HG03135 (cell line): ENCODE measurements around the gene GDNF.
"Not testable (repeated sequence)": the region's sequence is repeated elsewhere in the genome, so short reads cannot be mapped to it uniquely, and the experiment has no call there.

Experiments
- ATAC-seq: cut with Tn5 transposase; IDR thresholded peaks from one replicate; pipeline ENCODE4 v1.9.1; 2021; ENCODE audit warnings: mild to moderate bottlenecking, moderate library complexity; ENCODE audit not compliant: unreplicated experiment

Gene GDNF

DNA sequence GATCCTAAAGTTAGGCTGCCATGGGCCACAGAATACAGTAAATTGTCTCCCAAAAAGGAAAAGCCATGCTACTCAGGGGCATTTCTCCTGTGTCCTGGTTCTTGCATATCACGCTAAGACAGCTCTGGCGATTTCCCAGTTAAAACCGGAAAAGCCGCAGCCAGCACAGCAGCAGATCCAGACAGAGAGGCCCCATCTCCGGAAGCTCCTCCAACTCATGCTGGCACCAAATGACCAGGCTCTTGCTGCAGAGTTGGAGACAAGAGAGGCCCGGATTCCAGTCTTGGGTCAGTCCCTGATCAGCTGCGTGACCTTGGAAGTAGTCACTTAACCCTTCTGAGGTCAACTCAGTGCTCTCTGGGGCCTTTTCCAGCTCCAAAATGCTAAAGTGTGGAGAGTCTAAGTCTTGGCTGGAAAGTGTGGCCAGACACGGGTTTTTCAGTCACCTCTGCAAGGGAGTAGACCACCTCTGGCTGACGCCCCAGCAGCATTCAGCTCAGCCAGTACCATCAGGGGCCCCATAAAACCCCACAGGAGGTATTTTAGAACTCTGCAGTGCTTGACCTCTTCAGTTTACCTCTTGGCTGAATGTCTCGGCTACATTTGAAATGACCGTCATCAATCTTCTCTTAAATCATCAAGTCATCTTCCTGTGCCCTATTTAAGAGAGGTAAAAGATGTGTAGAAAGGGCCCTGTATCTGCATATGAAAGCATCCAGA lies 16.2 kb downstream of the GDNF start:
- ATAC-seq: no peak

DNA sequence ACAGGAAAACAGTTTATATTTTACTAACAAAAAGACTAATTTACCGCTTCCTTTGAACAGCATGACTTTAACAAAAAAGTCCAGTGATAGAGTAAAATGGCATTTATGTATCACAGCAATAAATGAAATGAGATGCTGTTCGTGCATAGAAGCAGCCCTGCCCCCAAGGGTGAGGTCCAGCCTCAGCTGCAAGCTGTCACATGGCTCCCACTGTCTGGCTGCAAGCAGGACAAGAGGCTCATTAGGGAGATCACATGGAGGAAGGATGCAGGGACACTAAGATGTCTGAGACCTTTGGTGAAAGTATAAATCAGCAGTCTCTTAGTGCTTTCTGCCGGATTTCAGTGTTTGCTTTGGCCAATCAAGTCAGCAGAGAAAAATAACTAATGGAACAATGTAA lies 23.0 kb downstream of the GDNF start:
- ATAC-seq: no peak

DNA sequence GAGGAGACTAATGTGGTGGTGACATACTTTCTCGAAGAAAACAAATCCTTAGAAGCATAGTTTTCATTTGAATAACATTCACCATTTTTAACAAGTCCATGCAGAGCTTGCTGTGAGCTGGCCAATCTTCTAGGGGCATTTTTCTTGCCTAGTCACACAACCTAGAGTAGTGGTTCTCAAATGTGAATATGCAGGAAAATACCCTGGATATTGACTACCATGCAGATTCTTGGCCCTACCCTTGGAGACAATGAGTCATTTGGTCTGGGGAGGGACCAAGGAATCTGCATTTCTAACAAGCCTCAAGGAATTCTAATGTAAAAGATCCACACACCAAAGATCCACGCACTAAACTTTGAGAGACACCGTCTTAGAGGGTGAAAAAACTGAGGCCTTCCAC lies 23.5 kb downstream of the GDNF start:
- ATAC-seq: no peak

DNA sequence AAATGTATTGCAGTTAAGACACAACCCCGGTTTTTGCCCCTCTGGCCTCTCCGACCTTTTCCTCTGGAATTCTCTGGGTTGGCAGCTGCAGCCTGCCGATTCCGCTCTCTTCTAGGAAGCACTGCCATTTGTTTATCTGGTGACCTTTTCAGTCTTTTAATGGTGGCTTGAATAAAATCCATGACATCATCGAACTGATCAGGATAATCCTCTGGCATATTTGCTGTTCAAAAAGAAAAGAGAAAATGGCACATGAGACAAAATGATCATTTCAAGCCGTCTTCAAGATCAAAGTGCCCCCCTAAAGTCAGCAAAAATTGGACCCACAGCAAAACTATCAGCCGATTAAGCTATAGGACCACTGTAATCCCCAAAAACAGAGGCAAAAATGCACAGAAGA lies 23.9 kb downstream of the GDNF start:
- no peak for ATAC-seq

DNA sequence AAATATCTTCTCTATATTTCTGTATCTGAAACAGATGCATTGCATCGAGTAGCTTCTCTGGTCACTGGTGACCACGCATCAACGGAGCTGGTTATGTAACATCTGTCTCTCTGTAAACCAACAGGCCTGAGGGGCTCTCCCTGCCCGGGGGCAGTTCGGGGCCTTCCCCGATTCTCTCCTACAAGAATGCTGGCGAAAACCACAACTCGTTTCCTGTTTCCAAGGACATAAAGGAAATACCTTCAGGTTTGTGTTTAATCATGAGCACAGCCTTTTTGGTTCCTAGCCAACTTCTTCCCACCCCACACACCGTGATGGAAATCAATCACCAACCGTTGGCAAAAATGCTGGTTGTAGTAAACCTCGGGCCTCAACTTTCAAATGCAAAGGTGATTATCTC lies 25.1 kb downstream of the GDNF start:
- ATAC-seq: no peak

DNA sequence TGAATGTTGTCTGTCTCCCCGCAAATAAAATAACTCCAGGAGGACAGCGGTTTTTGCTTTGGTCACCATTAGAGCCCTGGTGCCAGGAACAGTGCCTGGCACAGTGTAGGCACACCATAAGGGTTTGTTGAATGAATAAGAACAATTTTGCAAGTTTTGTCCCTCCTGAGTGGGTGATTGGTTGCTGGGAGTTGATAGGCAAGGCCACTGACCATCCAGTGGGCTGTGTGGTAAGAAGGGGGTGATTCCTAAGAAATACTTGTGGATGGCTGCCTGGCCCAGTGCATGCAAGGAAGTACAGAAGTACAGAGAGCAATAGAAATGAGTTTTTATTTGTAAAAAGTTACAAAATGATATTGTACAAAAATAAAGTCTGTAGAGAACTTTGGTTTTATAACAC lies 27.5 kb downstream of the GDNF start:
- no peak for ATAC-seq

DNA sequence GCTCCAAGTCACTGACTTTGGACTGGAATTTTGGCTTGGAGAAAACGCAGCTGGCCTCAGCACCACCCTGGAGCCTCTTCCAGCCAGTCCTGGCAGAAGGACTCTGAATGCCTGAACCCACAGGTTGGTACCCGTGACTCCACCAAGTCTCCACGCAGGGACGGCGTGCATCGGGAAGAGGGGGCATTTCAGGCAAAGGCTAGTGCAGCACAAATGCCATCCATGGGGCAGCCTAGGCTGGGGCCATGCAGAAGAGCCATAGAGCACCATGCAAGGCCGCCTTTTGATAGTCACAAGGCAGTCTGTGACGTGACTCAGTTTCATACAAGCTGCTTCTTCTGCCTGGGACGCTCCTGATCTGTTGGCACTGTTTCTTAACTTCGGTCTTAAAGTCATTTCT lies 28.0 kb downstream of the GDNF start:
- no peak for ATAC-seq

DNA sequence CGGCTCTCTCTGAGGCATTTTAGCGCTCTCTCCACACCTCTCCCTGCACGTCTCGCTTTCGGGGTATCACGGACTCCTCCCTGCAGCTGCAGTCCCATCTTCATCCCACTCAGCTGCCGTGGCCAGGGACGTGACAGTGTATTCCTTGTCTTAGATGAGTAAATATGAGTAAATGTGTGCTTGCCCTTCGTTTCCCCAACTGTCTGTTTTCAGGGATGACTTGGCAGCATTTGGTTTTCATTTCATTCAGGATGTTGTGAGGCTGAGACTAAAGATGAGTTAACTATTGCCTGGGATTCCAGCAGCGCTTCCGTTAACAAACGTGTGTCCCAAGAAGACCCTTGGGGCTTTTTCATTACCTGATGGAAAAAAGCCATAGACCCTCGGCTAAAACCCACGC lies 29.5 kb downstream of the GDNF start:
- no peak for ATAC-seq

DNA sequence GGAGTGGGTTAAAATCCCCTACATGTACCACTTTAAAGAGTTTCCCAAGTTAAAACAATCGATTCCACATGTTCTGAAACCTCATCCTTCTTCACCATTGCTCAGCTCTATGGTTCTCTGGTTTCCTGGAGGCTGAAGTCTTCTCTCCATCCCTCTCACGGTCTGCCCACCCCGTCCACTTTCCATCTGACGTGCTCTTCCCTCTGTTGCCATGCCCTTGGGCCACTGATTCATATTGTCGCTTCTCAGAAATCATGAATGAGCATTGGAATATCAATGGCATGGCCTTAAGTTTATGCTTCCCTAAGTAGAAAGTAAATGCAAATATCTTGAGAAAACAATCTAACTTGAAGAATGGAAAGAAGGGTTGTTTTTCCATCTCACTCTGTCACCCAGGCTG lies 30.9 kb downstream of the GDNF start:
- ATAC-seq: no peak

DNA sequence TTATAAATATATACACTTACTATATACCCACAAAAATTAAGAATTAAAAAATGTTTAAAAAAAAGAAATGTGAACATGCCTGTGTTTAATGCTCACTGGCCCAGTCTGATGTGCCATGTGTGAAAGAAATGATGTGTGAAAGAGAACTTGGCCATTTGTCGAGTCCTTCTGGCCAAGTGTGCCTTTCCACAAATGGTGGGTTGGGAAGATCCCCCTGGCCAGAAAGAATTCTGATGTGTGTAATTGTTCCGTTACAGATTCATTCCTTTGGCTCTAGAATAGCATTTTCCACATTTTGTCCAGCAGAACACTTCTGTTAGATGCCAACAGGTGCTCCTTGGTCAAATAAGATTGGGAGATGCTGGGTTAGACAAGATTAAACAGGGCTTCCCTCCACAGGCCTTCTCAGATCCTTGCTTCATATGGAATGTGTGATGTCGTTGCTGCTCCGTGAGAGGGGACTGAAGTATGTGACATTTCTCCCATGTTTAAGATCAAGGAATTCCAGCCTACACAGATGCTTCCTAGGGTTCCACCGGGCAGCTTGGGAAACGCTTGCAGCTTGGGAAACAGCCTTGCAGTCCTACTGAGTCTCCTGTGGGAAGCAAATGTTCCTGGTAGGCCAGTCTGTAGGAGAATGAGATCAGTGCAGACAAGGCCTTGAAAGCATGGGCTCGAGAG lies 32.1 kb downstream of the GDNF start:
- ATAC-seq: no peak

DNA sequence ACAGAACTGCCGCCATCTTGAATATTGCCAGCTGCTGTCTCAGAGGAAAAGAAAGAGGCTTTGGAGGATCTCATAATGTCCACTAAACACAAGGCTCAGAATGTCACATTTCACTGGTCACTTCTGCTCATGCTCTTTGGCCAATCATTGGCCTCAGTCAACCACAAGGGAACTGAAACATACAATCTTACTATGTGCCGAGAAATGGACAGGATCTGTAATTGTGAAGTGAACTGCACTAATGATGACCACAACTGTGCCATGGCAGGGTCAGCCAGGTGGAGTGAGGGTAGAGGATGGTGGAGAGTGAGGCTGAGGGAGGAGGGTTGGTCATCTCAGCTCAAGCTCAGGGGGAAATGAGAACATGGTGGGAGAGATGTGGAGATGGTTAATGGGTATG lies 32.8 kb downstream of the GDNF start:
- ATAC-seq: no peak

DNA sequence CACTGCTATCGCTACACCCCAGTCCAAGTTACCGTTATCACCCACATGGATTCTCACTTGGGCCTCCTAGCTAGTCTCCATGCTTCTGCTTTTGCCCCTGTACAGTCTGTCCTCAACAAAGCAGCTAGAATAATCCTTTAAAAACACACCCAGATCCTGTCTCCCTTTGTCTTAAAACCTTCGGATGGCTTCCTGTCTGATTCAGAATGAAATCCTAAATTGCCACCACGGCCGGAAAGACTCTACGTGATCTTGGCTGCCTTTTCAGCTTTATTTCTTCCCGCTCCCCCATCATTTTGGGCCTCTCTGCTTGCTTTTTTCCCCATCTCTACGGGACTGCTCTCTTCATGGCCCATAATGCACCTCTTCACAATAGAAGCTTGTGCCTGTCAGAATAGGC lies 33.4 kb downstream of the GDNF start:
- no peak for ATAC-seq

DNA sequence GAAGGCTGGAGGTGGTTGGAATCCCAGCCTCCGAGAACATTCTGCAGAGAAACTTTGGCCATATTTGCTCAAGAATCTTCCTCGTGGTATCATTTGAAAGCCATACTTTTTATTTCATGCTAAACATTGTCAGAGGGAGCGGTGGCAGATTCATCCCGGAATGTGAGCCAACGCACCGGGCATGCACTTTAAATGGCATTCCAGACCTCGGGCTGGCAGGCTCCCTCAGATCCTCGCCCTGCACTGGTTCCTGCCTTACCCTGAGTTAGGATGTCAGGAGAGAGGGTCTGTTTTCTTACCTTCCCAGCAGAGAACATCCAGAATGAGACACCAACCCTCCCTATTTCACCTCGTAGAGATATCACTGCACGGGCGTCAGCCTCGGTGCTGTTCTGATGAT lies 33.8 kb downstream of the GDNF start:
- ATAC-seq: no peak

DNA sequence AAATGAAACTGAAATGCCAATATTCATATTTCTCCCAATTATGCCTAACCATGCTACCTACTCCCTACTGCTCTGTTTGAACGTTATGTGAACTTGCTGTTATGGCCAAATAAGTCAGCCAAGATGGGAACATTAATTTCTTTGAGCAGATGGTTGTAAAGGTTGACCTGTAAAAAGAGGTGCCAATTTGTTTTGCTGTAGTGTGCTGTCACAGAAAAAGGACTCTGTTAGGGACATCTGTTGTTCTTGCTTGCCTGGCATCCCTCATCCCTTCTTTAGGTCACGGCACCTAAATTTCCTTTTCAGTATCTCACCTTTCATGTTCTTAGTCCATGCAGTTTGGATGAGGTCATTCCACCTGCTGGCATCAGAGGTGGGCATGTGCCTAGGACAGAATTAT lies 35.4 kb downstream of the GDNF start:
- ATAC-seq: no peak

DNA sequence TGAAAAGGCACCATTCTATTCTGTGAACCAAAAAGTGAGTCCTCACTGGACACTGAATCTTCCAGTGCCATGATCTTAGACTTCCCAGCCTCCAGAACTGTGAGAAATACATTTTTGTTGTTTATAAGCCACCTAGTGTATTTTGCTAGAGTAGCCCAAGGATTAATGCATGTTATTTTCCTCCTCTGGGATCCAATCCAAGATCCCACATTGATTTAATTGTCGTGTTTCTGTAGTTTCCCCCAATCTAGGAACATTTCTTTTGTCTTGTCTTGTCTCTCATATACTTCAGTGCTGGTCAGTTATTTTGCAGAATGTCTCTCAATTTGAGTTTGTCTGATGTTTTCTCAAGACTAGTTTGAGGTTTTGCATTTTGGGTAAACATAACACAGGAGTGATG lies 36.4 kb downstream of the GDNF start:
- ATAC-seq: no peak

DNA sequence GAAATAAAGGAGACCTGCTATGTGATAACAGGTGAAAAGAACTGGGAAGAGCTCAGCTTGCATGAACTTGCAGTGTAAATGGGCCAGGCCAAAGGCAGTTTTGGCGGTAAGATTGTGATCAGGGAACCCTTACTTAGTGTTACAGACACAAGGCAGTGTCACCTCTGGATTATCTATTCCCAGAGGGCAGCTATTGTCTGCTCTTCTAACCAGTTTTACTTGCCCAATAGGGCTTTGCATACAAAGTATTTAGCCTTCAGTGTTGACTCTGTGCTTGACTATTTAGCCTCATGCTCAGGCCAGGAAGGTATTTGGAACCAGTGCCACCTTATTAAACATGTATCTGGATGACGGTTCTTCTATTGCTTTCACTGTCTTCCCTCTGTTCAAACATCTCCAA lies 38.3 kb downstream of the GDNF start:
- ATAC-seq: no peak

DNA sequence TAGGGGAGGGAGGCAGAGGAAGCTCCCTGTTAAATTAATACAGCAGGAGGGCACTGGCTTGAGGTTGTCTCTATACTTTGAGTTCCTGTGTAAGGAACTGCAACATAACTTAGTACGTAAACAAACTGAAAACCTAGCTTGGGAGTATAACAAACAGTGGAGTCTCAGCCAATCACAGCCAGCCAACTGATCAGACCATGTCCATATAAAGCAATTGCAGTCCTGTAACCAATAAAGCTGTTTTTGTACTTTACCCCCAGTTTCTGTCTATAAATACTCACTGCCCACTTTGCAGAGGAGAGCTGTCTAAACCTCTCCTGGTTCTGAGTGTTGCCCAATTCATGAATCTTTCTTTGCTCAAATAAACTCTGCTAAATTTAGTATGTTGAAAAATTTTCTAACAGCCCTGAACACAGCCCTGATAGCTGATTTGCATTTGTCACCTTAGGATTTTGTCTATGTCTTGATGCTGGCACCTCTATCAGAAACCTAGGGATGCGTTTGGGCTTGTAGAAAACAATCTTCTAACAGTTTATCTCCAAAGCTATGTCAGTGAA lies 39.9 kb downstream of the GDNF start:
- no peak for ATAC-seq

DNA sequence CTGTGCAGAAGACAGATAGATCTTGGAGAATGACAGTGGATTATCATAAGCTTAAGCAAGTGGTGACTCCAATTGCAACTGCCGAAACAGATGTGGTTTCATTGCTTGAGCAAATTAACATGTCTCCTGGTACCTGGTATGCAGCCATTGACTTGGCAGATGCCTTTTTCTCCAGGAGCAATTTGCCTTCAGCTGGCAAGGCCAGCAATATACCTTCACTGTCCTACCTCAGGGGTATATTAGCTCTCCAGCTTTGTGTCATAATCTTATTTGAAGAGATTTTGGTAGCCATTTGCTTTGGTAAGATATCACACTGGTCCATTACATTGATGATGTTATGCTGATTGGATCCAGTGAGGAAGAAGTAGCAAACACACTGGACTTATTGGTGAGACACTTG lies 43.4 kb downstream of the GDNF start:
- not testable (repeated sequence) for ATAC-seq

DNA sequence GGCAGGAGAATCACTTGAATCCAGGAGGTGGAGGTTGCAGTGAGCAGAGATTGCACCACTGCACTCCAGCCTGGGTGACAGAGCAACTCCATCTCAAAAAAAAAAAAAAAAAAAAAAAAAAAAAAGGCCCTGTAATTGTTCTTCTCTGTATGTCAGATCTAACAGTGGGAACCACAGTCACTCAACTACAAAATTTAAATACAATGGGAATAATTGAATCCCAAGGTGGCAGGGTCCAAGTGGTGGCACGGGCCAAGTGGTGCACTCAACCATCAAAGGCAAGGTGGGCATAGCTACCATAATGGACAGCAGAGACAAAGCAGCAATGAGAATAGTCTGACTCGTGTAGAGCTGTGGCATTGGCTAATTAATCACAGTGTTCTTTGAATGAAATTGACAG lies 44.5 kb downstream of the GDNF start:
- ATAC-seq: not testable (repeated sequence)

DNA sequence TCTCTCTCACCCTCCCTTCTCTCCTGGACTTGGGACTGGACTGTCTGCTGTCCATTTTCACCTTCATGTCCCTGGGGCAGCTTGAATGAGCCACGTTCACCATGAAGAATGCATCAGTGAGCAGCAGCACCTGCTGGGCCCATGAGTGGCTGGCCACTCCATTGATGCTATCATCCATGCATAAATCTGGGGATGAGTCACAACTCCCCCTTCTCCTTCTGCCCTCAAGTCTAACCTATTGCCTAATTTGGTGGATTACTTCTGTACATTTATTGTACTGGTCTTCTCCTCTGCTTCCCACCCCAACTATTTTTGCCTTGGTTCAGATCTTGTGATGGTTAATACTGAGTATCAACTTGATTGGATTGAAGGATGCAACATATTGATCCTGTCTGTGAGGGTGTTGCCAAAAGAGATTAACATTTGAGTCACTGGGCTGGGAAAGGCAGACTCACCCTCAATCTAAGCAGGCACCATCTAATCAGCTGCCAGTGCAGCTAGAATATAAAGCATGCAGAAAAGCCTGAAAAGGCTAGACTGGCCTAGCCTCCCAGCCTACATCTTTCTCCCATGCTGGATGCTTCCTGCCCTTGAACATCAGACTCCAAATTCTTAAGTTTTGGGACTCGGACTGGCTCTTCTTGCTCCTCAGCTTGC lies 46.7 kb downstream of the GDNF start:
- ATAC-seq: no peak

DNA sequence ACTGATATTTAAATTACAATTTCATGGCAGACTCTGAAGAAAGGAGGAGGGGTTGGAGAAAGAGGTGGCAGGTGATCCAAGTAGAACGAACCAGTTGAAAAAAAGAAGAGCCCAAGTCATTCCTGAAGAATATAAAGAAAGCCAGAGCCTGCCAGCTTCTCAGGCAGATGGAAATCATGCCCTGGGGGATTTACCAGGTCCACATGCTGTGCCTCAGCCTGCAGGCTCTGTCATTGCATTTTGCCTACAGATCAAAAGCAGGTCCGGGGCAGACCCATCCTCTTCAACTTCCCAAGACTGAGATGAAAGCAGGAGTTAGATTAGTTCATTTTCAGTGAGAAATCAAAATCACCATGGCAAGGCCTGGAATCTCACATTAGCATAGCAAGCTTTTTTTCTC lies 48.5 kb downstream of the GDNF start:
- no peak for ATAC-seq

DNA sequence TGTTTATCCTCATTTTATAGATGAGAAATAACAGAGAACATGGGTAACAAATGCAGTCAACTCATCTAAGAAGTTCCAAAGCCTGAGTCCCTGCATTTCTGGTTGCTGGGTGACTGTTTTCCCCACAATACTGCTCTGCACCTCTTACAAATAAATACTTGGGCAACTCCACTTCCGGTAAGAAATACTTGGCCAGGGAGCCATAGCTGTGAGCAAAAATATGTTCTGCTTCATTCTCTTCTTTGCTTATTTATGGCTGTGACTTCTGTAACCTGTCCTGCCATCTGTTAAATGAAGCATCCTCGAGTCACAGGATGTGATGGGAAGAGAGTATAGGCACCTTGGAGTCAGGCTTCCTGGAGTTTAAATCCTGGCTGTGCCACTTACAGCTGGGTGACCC lies 49.9 kb downstream of the GDNF start:
- ATAC-seq: no peak
